BE2C (cell line): ENCODE data around the gene SIK2.

Experiments
- DNase-seq: peaks from one replicate; pipeline ENCODE4 v3.0.0-alpha.2; 2020
- H3K27me3 ChIP-seq: fragments of 250-450 bp; sonication (Bioruptor Pico); 2 replicates; pipeline ENCODE4 v1.5.1; 2020; ENCODE audit warnings: mild to moderate bottlenecking
- H3K36me3 ChIP-seq: fragments of 250-450 bp; sonication (Bioruptor Pico); 2 replicates; pipeline ENCODE4 v1.5.1; 2020; ENCODE audit warnings: mild to moderate bottlenecking
- H3K4me1 ChIP-seq: fragments of 250-450 bp; sonication (Bioruptor Pico); 2 replicates; pipeline ENCODE4 v1.5.1; 2020
- H3K4me3 ChIP-seq: 2 replicates; pipeline ENCODE4 v1.5.1; 2011; ENCODE audit warnings: low read depth, low read length
- H3K9me3 ChIP-seq: fragments of 250-450 bp; sonication (Bioruptor Pico); 2 replicates; pipeline ENCODE4 v1.5.1; 2020
- CTCF ChIP-seq: IDR thresholded peaks from 2 replicates; pipeline ENCODE4 v1.5.1; 2012; ENCODE audit warnings: mild to moderate bottlenecking, low read depth, low read length

SIK2 gene

GRCh38 chr11:111745719-111746504 lies 143.7 kb downstream of the SIK2 start:
- H3K4me1 ChIP-seq = no peaks in the 10 kb centered on the region
- DNase-seq = no peak
- no peak overlapping the region for H3K4me3 ChIP-seq
- no peaks in the 10 kb centered on the region for H3K9me3 ChIP-seq
- peaks cover 42% of the 10 kb centered on the region for H3K36me3 ChIP-seq
- TF ChIP-seq CTCF = no peak
- H3K27me3 ChIP-seq = no peaks in the 10 kb centered on the region

- H3K4me1 ChIP-seq = no peaks in the 10 kb centered on the region
- DNase-seq = no peak
- no peak for TF ChIP-seq CTCF
Observed at GRCh38 chr11:111748035-111748804, 146.0 kb downstream of the SIK2 start.

GRCh38 chr11:111749646-111750045 lies 147.4 kb downstream of the SIK2 start:
- Histone ChIP-seq H3K4me1 (no peaks in the 10 kb centered on the region), H3K9me3 (no peaks in the 10 kb centered on the region), H3K27me3 (no peaks in the 10 kb centered on the region), H3K4me3 (no peak overlapping the region), H3K36me3 (peaks cover 44% of the 10 kb centered on the region)
- no peak for TF ChIP-seq CTCF
- DNase-seq = no peak

More at GRCh38 chr11:111748035-111748804, 146.0 kb downstream of the SIK2 start:
- H3K36me3 ChIP-seq = peaks cover 41% of the 10 kb centered on the region
- no peaks in the 10 kb centered on the region for H3K27me3 ChIP-seq
- no peaks in the 10 kb centered on the region for H3K9me3 ChIP-seq
- no peak overlapping the region for H3K4me3 ChIP-seq

- Histone ChIP-seq H3K4me1 (no peaks in the 10 kb centered on the region), H3K36me3 (peaks cover 55% of the 10 kb centered on the region), H3K9me3 (no peaks in the 10 kb centered on the region), H3K4me3 (no peak overlapping the region), H3K27me3 (no peaks in the 10 kb centered on the region)
- DNase-seq = no peak
- no peak for TF ChIP-seq CTCF
Observed at GRCh38 chr11:111756097-111756496, 153.8 kb downstream of the SIK2 start.

- H3K27me3 ChIP-seq = no peaks in the 10 kb centered on the region
- TF ChIP-seq CTCF = no peak
- peaks cover 52% of the 10 kb centered on the region for H3K36me3 ChIP-seq
- no peak overlapping the region for H3K4me3 ChIP-seq
- no peaks in the 10 kb centered on the region for H3K9me3 ChIP-seq
- DNase-seq = no peak
- no peaks in the 10 kb centered on the region for H3K4me1 ChIP-seq
Observed at GRCh38 chr11:111759376-111759775, 157.1 kb downstream of the SIK2 start.
